GM23248 (cell line): ENCODE results near the gene TMED4. TPM values are rescaled to one million over a fixed set of nuclear protein-coding genes. Genes with fewer than 3 reads are reported as not detected.
"Not testable (repeated sequence)": the region's sequence is repeated elsewhere in the genome, so short reads cannot be mapped to it uniquely, and the experiment has no call there.

Experiments
- DNase-seq: peaks from one replicate; pipeline ENCODE4 v3.0.0-alpha.2; 2015
- H2AFZ ChIP-seq: fragments of 200-600 bp; sonication (generic); 2 replicates; pipeline ENCODE4 v1.6.1; 2016; ENCODE audit warnings: antibody characterized with exemption
- H3F3A ChIP-seq: fragments of 200-600 bp; sonication (generic); 2 replicates; pipeline ENCODE4 v1.6.1; 2016; ENCODE audit warnings: mild to moderate bottlenecking, antibody characterized with exemption, mixed run types; ENCODE audit not compliant: insufficient read depth
- H3K27ac ChIP-seq: fragments of 200-600 bp; sonication (generic); 2 replicates; pipeline ENCODE4 v1.5.1; 2016; ENCODE audit warnings: mild to moderate bottlenecking
- H3K27me3 ChIP-seq: fragments of 200-600 bp; sonication (generic); replicated peaks from 2 replicates; pipeline ENCODE4 v1.6.1; 2016; ENCODE audit warnings: mild to moderate bottlenecking; ENCODE audit not compliant: insufficient read depth
- H3K36me3 ChIP-seq: fragments of 200-600 bp; sonication (generic); 2 replicates; pipeline ENCODE4 v1.6.1; 2016; ENCODE audit warnings: low read depth, mild to moderate bottlenecking
- H3K4me1 ChIP-seq: fragments of 200-600 bp; sonication (generic); 2 replicates; pipeline ENCODE4 v1.6.1; 2016; ENCODE audit warnings: mild to moderate bottlenecking; ENCODE audit not compliant: insufficient read depth
- H3K4me2 ChIP-seq: fragments of 200-600 bp; sonication (generic); one replicate; pipeline ENCODE4 v1.6.1; 2016; ENCODE audit warnings: mild to moderate bottlenecking; ENCODE audit not compliant: unreplicated experiment
- H3K4me3 ChIP-seq: fragments of 200-600 bp; sonication (generic); 2 replicates; pipeline ENCODE4 v1.5.1; 2016; ENCODE audit warnings: mild to moderate bottlenecking
- H3K79me2 ChIP-seq: fragments of 200-600 bp; sonication (generic); 2 replicates; pipeline ENCODE4 v1.6.1; 2016; ENCODE audit warnings: mild to moderate bottlenecking; ENCODE audit not compliant: insufficient read depth
- H3K9ac ChIP-seq: fragments of 200-600 bp; sonication (generic); 2 replicates; pipeline ENCODE4 v1.6.1; 2016; ENCODE audit warnings: mild to moderate bottlenecking
- H3K9me2 ChIP-seq: fragments of 200-600 bp; sonication (generic); 2 replicates; pipeline ENCODE4 v1.6.1; 2016; ENCODE audit warnings: mixed run types, mild to moderate bottlenecking, moderate library complexity; ENCODE audit not compliant: insufficient read depth
- H3K9me3 ChIP-seq: fragments of 200-600 bp; sonication (generic); one replicate; pipeline ENCODE4 v1.6.1; 2017; ENCODE audit warnings: low read depth
- H4K20me1 ChIP-seq: fragments of 200-600 bp; sonication (generic); 2 replicates; pipeline ENCODE4 v1.6.0; 2016; ENCODE audit not compliant: insufficient read depth
- EZH2 ChIP-seq: fragments of 200-600 bp; sonication (generic); IDR thresholded peaks from 2 replicates; pipeline ENCODE4 v1.6.1; 2018; ENCODE audit warnings: antibody characterized with exemption, mild to moderate bottlenecking; ENCODE audit not compliant: insufficient read depth, poor library complexity, severe bottlenecking
- EZH2phosphoT487 ChIP-seq: fragments of 200-600 bp; sonication (generic); IDR thresholded peaks from 2 replicates; pipeline ENCODE4 v1.6.1; 2018; ENCODE audit warnings: antibody characterized with exemption, moderate library complexity, mild to moderate bottlenecking, low read depth; ENCODE audit not compliant: insufficient read depth
- WGBS, 2 experiments: methylation state at CpG; one replicate each; pipeline ENCODE4 v1.1.6; 2015 to 2017; ENCODE audit warnings: low lambda C conversion rate in 2 of 2, low coverage in 1 of 2; ENCODE audit errors: missing lambda C conversion rate in 2 of 2; 5-methylcytosine and 5-hydroxymethylcytosine counted together
- in situ Hi-C: fragments of 300-500 bp; cut with MboI; formaldehyde crosslinking; loops from 2 replicates; pipeline ENCODE4 v1.15.0; 2020
- polyA plus RNA-seq: library from polyadenylated mRNA; unstranded; fragments of >200 nt; fragmentation: Nextera tagmentation; extraction: Ambion mirVana; gene quantifications from 2 replicates; pipeline ENCODE4 v1.2.1, GENCODE V29; 2016
- total RNA-seq: library from RNA; depleted of rRNA; stranded (reverse); fragments of >200 nt; shearing (Covaris generic); gene quantifications from 2 replicates; pipeline ENCODE4 v1.2.3, GENCODE V29; 2014

TMED4 gene
- total and polyA plus RNA-seq, 2 experiments from 2014 or later: 78.2 to 201 TPM

GRCh38 chr7:44604941-44605340, 22.9 kb upstream of the TMED4 start:
- H3K79me2 ChIP-seq: peaks cover 28% of the 10 kb centered on the region
- in situ Hi-C loops: no loop called here
- WGBS, 2 experiments: 91 to 96% methylated on average over 2 of the region's 2 CpGs

DNA sequence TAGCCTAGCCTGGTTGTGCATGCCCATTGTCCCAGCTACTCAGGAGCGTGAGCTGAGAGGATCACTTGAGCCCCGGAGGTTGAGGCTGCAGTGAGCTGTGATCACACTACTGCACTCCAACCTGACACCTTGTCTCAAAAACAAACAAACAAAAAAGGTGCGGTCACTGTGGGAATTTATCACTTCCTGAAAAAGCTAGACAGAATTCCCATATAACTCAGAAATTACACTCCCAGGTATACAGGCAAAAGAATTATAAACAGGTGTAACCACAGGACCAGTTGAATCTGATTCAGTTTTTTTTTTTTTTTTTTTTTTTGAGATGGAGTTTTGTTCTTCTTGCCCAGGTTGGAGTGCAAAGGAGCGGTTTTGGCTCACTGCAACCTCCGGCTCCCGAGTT, 21.2 kb upstream of the TMED4 start:
- Histone ChIP-seq H3K9me2 (no peaks in the 10 kb centered on the region), H3F3A (peaks cover 10% of the 10 kb centered on the region; the same call in 1 of the 2 replicates), H3K79me2 (peaks cover 13% of the 10 kb centered on the region), H3K36me3 (no peaks in the 10 kb centered on the region), H2AFZ (no peak overlapping the region), H3K27ac (no peak overlapping the region), H4K20me1 (no peaks in the 10 kb centered on the region), H3K4me2 (no peak overlapping the region), H3K9ac (no peak overlapping the region), H3K27me3 (no peaks in the 10 kb centered on the region), H3K4me3 (no peak overlapping the region), H3K4me1 (peaks cover 4% of the 10 kb centered on the region; the same call in 1 of the 2 replicates), H3K9me3 (no peaks in the 10 kb centered on the region)
- 73 to 80% methylated on average over 6 of the region's 6 CpGs for WGBS, 2 experiments
- in situ Hi-C loops: no loop called here
- TF ChIP-seq EZH2 (no peak), EZH2phosphoT487 (no peak)
- no peak for DNase-seq

More at GRCh38 chr7:44604941-44605340, 22.9 kb upstream of the TMED4 start:
- Histone ChIP-seq H3K9ac (no peak overlapping the region), H4K20me1 (no peaks in the 10 kb centered on the region), H3K36me3 (no peaks in the 10 kb centered on the region), H3K4me2 (no peak overlapping the region), H3K27ac (no peak overlapping the region), H2AFZ (no peak overlapping the region), H3K4me1 (peaks cover 19% of the 10 kb centered on the region), H3K9me2 (no peaks in the 10 kb centered on the region), H3K4me3 (no peak overlapping the region), H3K27me3 (no peaks in the 10 kb centered on the region), H3F3A (peaks cover 26% of the 10 kb centered on the region), H3K9me3 (no peaks in the 10 kb centered on the region)
- TF ChIP-seq EZH2phosphoT487 (no peak), EZH2 (no peak)
- DNase-seq: no peak

DNA sequence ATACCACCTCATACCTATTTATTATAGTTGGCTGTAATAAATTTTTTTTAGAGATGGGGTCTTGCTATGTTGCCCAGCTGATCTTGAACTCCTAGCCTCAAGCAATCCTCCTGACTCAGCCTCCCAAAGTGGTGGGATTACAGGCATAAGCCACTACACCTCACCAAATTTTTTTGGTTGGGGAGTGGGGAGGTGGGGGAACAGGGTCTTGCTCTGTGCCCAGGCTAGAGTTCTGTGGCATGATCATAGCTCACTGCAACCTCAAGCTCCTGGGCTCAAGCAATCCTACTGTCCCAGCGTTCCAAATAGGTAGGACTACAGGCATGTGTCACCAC, 20.5 kb upstream of the TMED4 start:
- H3K4me2 ChIP-seq: no peak overlapping the region
- WGBS, 2 experiments: 38 to 65% methylated on average over 1 of the region's 1 CpG
- H3K27me3 ChIP-seq: no peaks in the 10 kb centered on the region
- H3K9me2 ChIP-seq: no peaks in the 10 kb centered on the region
- H3F3A ChIP-seq: peaks cover 10% of the 10 kb centered on the region; the same call in 1 of the 2 replicates
- no peak overlapping the region for H3K27ac ChIP-seq
- H3K36me3 ChIP-seq: no peaks in the 10 kb centered on the region
- H3K9ac ChIP-seq: no peak overlapping the region
- peaks cover 4% of the 10 kb centered on the region; the same call in 1 of the 2 replicates for H3K4me1 ChIP-seq
- peaks cover 7% of the 10 kb centered on the region for H3K79me2 ChIP-seq
- H3K9me3 ChIP-seq: no peaks in the 10 kb centered on the region
- no peak for DNase-seq
- TF ChIP-seq EZH2: no peak
- no peak for TF ChIP-seq EZH2phosphoT487
- in situ Hi-C loops: no loop called here
- no peaks in the 10 kb centered on the region for H4K20me1 ChIP-seq
- no peak overlapping the region for H2AFZ ChIP-seq
- H3K4me3 ChIP-seq: no peak overlapping the region

GRCh38 chr7:44599222-44599621, 17.2 kb upstream of the TMED4 start:
- Histone ChIP-seq H4K20me1 (no peaks in the 10 kb centered on the region), H3K9me3 (no peaks in the 10 kb centered on the region), H3K4me3 (no peak overlapping the region), H3K79me2 (no peaks in the 10 kb centered on the region), H3K36me3 (no peaks in the 10 kb centered on the region), H3K4me1 (no peaks in the 10 kb centered on the region), H3F3A (no peaks in the 10 kb centered on the region), H3K27me3 (no peaks in the 10 kb centered on the region), H3K27ac (no peak overlapping the region), H3K4me2 (no peak overlapping the region), H3K9me2 (no peaks in the 10 kb centered on the region), H2AFZ (no peak overlapping the region), H3K9ac (no peak overlapping the region)
- DNase-seq: no peak
- 34 to 38% methylated on average over 3 of the region's 3 CpGs for WGBS, 2 experiments
- no peak for TF ChIP-seq EZH2
- no peak for TF ChIP-seq EZH2phosphoT487
- in situ Hi-C loops: loop anchor here (10.0 to 25.0 kb wide), 2 partner anchors 246 to 513 kb away; partner anchors contain the start of genes H2AZ2 and TBRG4

DNA sequence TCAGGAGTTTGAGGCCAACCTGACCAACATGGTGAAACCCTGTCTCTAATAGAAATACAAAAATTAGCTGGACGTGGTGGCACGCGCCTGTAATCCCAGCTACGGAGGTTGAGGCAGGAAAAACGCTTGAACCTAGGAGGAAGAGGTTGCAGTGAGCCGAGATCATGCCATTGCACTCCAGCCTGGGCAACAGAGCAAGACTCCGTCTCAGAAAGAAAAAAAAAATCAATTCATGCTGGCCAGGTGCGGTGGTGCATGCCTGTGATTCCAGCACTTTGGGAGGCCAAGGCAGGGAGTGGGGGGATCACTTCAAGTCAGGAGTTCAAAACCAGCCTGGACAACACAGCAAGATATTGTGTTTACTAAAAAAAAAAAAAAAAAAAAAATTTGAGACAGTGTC, 15.2 kb upstream of the TMED4 start:
- not testable (repeated sequence) for DNase-seq, H3F3A ChIP-seq, H3K4me3 ChIP-seq, H4K20me1 ChIP-seq, H3K9ac ChIP-seq, H3K36me3 ChIP-seq, H2AFZ ChIP-seq, H3K4me2 ChIP-seq, H3K27ac ChIP-seq, H3K9me3 ChIP-seq, H3K4me1 ChIP-seq, H3K27me3 ChIP-seq, H3K9me2 ChIP-seq, H3K79me2 ChIP-seq
- 77 to 83% methylated on average over 8 of the region's 8 CpGs for WGBS, 2 experiments
- in situ Hi-C loops: loop anchor here (10.0 to 25.0 kb wide), 2 partner anchors 248 to 515 kb away; partner anchors contain the start of genes H2AZ2 and TBRG4
